ENCODE results near the gene GMDS.

- TF ChIP-seq CTCF (IDR thresholded peaks at IDR 0.05; ENCODE audit: low read length) = no peak
- TF ChIP-seq EZH2phosphoT487 (IDR thresholded peaks at IDR 0.05; ENCODE audit: low read length) = no peak
- TF ChIP-seq EZH2 (optimal IDR thresholded peaks at IDR 0.05; ENCODE audit: low read depth, low read length) = no peak
Measured at GRCh38 chr6:1670711-1671462, 574.5 kb downstream of the GMDS start.
